ENCODE measurements around the gene HNF1B. TPM values are rescaled to one million over a fixed set of nuclear protein-coding genes. Genes with fewer than 3 reads are reported as not detected.

HNF1B gene
- total and polyA plus RNA-seq, 12 donors, result 0.03 to 0.11 (median 0.08) TPM; not detected in 9

DNA sequence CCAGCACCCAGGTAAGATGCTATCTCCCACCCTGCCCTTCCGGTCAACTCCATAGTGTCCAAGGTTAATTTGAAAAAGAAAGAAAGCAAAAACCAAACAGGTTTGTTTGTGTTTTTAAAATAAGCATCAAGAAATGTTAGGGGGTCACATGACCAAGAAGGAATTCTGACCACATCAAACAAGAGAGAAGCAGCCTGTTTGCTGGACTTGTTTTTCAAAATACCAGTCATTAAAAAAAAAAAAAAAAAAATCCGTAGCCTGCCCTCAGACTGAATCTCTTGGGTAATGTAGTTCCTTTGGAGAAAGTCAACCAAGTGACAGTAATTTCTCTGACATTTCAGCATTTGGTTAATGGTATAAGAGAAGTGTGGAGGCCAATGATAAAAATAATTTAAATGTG, 38.4 kb downstream of the HNF1B start:
- Histone ChIP-seq H3K27me3 (peaks cover 30% of the 10 kb centered on the region), H3K27ac (no peak overlapping the region), H3K4me3 (no peak overlapping the region), H3K36me3 (replicated peaks in 1 of 2) (no peaks in the 10 kb centered on the region), H3K4me1 (replicated peaks in 1 of 2) (no peaks in the 10 kb centered on the region), H3K9me3 (replicated peaks in 1 of 3) (no peaks in the 10 kb centered on the region)
- no peak for DNase-seq
- TF ChIP-seq POLR2A (IDR thresholded peaks at IDR 0.05) (no peak), CTCF (IDR thresholded peaks at IDR 0.05) (no peak)
- WGBS, 4 donors, result 72 to 86% (median 78%) methylated on average over 2 of the region's 2 CpGs
- intact Hi-C loops (cut with DNase I), result no loop called here

- DNase-seq, result no peak
- H3K27ac ChIP-seq, result no peak overlapping the region
- H3K27me3 ChIP-seq, result peaks cover 26% of the 10 kb centered on the region
- TF ChIP-seq CTCF (IDR thresholded peaks at IDR 0.05), result no peak
- no peak for TF ChIP-seq POLR2A (IDR thresholded peaks at IDR 0.05)
- intact Hi-C loops (cut with DNase I), result no loop called here
- no peaks in the 10 kb centered on the region for H3K4me1 ChIP-seq (replicated peaks in 1 of 2)
- H3K9me3 ChIP-seq (replicated peaks in 1 of 3), result no peaks in the 10 kb centered on the region
- no peaks in the 10 kb centered on the region for H3K36me3 ChIP-seq (replicated peaks in 1 of 2)
- H3K4me3 ChIP-seq, result no peak overlapping the region
These were observed 42.3 kb downstream of the HNF1B start for GRCh38 chr17:37702598-37702997.

DNA sequence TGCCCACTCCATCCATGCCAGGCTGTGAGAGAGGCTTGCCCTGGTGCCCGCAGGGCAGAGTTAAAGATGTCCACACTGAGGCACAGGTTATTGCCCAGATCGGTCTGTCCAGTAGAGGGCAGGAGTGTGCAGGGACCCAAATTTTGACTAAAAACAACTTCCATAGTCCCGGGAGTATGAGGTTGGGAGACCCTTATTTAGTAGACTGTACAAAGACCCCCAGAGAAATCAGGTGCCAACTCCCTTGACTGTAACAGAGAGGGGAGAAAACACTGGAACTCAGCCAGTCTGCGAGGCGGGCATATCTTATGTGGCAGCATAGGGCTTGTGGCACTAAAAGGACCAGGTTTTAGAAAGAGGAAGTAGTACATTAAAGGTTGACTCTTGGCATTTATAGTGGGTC, 43.4 kb downstream of the HNF1B start:
- Histone ChIP-seq H3K9me3 (replicated peaks in 1 of 3) (no peaks in the 10 kb centered on the region), H3K36me3 (replicated peaks in 1 of 2) (no peaks in the 10 kb centered on the region), H3K27me3 (peaks cover 21% of the 10 kb centered on the region), H3K4me1 (replicated peaks in 1 of 2) (no peaks in the 10 kb centered on the region), H3K27ac (no peak overlapping the region), H3K4me3 (no peak overlapping the region)
- intact Hi-C loops (cut with DNase I), result no loop called here
- peak in 6 of 7 donors; percentile 28 to 61 (median 48) for DNase-seq
- 43 to 58% (median 48%) methylated on average over 3 to 5 of the region's 5 CpGs for WGBS, 4 donors
- TF ChIP-seq POLR2A (IDR thresholded peaks at IDR 0.05) (no peak), CTCF (IDR thresholded peaks at IDR 0.05) (peak; percentile 46 to 60 (median 54))

GRCh38 chr17:37700881-37701280, 44.0 kb downstream of the HNF1B start:
- Histone ChIP-seq H3K4me1 (replicated peaks in 1 of 2) (no peaks in the 10 kb centered on the region), H3K9me3 (replicated peaks in 1 of 3) (no peaks in the 10 kb centered on the region), H3K36me3 (replicated peaks in 1 of 2) (no peaks in the 10 kb centered on the region), H3K4me3 (no peak overlapping the region), H3K27ac (no peak overlapping the region), H3K27me3 (peaks cover 17% of the 10 kb centered on the region)
- DNase-seq, result no peak
- intact Hi-C loops (cut with DNase I), result no loop called here
- TF ChIP-seq POLR2A (IDR thresholded peaks at IDR 0.05) (no peak), CTCF (IDR thresholded peaks at IDR 0.05) (no peak)
- WGBS, 4 donors, result 64 to 84% (median 74%) methylated on average over 6 of the region's 6 CpGs
